OCI-LY7 (cell line): ENCODE results near the gene ALDH1A2.

Source experiments
- EZH2phosphoT487 ChIP-seq: fragments of 200-600 bp; sonication (generic); IDR thresholded peaks from 2 replicates; pipeline ENCODE4 v1.6.1; 2018; ENCODE audit warnings: low read depth, borderline replicate concordance, mild to moderate bottlenecking, mixed run types, antibody characterized with exemption, low read length, moderate library complexity, mixed read lengths
- TF ChIP-seq, protein P1 (sequence below): fragments of 200-600 bp; sonication (generic); conservative IDR thresholded peaks from 2 replicates; pipeline ENCODE4 v1.5.1; 2014; ENCODE audit warnings: mild to moderate bottlenecking, antibody characterized with exemption, low read length, moderate library complexity, mixed read lengths

DNA sequence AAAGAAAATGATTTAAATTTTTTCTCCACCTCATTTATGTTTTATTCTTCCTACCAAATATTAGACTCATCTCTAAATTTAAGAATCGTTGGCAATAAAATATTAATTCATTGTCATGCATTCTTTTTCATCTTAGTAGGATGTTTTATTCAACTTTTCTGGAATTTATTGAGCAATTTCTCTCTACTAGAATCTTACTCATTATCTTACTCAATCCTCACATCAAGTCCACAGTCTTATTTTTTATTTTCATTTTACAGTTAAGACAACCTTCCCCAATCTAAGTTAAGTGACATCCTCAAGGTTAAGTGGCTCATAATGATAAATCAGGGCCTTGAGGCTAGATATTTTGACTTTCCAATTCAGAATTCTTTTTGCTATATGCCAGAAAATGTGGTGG, 15.9 kb upstream of the ALDH1A2 start:
- TF ChIP-seq, protein P1, sequence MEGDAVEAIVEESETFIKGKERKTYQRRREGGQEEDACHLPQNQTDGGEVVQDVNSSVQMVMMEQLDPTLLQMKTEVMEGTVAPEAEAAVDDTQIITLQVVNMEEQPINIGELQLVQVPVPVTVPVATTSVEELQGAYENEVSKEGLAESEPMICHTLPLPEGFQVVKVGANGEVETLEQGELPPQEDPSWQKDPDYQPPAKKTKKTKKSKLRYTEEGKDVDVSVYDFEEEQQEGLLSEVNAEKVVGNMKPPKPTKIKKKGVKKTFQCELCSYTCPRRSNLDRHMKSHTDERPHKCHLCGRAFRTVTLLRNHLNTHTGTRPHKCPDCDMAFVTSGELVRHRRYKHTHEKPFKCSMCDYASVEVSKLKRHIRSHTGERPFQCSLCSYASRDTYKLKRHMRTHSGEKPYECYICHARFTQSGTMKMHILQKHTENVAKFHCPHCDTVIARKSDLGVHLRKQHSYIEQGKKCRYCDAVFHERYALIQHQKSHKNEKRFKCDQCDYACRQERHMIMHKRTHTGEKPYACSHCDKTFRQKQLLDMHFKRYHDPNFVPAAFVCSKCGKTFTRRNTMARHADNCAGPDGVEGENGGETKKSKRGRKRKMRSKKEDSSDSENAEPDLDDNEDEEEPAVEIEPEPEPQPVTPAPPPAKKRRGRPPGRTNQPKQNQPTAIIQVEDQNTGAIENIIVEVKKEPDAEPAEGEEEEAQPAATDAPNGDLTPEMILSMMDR = no peak
- TF ChIP-seq EZH2phosphoT487 = no peak
